Medulla oblongata (tissue), 1 donor: ENCODE data around the gene AGAP1.

Experiments
- DNase-seq: peaks from one replicate; pipeline ENCODE4 v3.0.0-alpha.2; 2015; ENCODE audit errors: extremely low spot score

AGAP1 gene

GRCh38 chr2:235710933-235711332, 217.1 kb downstream of the AGAP1 start:
- DNase-seq = no peak

- DNase-seq = peak; percentile 54
These were observed 217.7 kb downstream of the AGAP1 start for GRCh38 chr2:235711527-235711926.

DNA sequence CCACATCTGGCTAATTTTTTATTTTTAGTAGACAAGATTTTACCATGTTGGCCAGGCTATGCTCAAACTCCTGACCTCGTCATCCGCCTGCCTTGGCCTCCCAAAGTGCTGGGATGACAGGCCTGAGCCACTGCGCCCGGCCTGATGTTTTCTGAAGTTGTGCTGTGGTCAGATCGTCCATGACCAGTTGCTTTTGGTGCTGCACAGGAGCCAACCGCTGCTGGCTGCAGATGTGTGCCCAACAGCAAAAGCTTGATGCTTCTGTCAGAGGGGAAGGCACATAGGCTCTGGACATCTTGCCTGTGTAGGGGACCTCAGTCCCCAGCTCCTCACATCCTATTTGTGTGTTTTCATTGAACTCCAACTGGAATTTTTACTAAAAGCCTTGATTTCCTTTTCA, 218.3 kb downstream of the AGAP1 start:
- no peak for DNase-seq

DNA sequence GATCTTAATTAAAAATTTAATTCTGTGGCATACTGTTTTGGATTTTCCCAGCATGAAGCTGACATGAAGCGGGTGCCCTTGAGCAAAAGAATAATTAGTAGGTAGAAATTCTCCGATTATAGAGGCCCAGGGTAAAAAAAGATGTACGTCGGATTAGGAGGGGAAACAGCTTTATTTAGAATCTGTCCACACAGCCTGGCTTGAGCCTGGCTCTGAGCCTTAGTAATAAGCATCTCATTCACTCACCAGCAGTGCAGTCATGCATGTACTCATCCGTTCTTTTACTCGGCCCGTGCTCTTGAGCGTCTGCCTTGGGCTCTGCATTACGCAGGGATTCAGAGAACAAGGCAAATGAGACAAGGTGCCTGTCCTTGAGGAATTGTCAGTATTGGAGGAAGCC, 219.3 kb downstream of the AGAP1 start:
- peak; percentile 54 for DNase-seq

GRCh38 chr2:235715601-235716000, 221.8 kb downstream of the AGAP1 start:
- DNase-seq = no peak

DNA sequence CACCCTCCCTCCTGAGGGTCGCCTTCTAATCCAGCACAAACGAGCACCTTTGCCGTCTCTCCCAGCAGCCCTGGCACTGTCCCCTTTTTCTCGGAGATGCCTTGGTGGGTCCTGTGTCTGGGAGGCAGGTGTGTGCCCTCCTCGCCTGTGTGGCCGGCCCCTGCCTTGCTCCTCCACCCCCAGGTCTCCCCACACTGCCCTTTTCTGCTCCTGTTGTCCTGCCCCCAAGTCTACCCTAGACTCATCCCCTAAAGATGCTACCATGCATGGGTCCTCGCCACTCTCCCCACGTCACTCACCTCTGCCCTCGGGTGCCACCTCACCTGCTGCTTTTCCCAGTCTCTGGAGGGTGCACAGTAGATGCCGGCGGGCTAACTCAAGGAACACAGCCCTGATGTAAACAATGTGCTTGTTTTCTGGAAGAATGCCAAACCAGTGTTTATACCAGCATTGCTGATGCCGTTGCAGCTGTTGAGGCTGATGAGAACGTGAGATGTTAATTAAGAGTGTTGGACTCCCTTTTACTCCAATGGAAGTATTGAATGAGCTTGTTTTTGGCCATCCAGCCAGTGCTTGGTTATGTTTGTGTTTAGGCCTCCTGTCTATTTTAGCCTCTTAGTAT, 223.1 kb downstream of the AGAP1 start:
- peak; percentile 40 for DNase-seq

- DNase-seq = peak; percentile 60
These were observed 225.5 kb downstream of the AGAP1 start for GRCh38 chr2:235719146-235719942.

- no peak for DNase-seq
These were observed 227.8 kb downstream of the AGAP1 start for GRCh38 chr2:235721625-235722024.

GRCh38 chr2:235722869-235723268, 229.0 kb downstream of the AGAP1 start:
- no peak for DNase-seq

DNA sequence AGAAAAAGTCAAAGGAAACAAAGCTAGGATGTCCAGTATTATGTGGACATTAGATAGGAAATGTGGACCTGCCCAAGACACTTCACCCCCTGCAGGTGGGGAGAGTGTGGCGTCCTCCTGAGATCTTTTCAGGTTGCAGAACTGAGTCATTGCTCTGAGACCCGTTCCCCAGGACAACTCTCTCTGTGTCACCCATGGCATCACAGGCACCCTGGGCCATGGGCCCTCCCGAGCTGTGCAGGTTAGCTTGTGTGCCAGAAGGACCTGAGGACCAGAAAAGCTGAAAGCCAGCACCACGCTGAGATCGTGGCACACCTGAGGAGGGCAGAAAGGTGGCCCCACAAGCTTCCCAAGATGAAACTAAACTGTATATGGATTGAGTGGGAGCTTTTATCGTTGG, 229.5 kb downstream of the AGAP1 start:
- DNase-seq = no peak

- peak; percentile 64 for DNase-seq
These were observed 230.1 kb downstream of the AGAP1 start for GRCh38 chr2:235723811-235724465.

GRCh38 chr2:235725016-235725489, 231.2 kb downstream of the AGAP1 start:
- DNase-seq = peak; percentile 89

GRCh38 chr2:235725841-235726240, 232.0 kb downstream of the AGAP1 start:
- no peak for DNase-seq

GRCh38 chr2:235726554-235726953, 232.7 kb downstream of the AGAP1 start:
- no peak for DNase-seq

DNA sequence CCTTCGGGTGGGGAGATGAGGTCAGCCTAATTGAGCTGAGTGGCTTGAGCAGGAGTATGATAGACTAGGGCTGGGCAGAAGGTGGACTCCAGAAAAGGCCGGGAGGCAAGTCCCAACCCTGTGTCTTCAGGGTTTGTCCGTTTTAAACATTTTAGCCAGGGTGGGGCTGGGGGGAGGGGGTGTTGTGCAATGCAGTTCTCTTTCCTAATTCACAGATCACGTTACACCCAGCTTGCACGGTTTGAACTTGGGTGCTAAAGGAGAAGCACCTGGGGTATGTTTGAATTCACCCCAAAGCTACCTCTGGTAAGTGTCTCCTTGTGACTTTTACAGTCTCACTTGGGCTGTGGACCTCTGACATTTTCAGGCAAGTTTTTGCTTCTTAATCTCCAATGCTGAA, 233.3 kb downstream of the AGAP1 start:
- DNase-seq = no peak

DNA sequence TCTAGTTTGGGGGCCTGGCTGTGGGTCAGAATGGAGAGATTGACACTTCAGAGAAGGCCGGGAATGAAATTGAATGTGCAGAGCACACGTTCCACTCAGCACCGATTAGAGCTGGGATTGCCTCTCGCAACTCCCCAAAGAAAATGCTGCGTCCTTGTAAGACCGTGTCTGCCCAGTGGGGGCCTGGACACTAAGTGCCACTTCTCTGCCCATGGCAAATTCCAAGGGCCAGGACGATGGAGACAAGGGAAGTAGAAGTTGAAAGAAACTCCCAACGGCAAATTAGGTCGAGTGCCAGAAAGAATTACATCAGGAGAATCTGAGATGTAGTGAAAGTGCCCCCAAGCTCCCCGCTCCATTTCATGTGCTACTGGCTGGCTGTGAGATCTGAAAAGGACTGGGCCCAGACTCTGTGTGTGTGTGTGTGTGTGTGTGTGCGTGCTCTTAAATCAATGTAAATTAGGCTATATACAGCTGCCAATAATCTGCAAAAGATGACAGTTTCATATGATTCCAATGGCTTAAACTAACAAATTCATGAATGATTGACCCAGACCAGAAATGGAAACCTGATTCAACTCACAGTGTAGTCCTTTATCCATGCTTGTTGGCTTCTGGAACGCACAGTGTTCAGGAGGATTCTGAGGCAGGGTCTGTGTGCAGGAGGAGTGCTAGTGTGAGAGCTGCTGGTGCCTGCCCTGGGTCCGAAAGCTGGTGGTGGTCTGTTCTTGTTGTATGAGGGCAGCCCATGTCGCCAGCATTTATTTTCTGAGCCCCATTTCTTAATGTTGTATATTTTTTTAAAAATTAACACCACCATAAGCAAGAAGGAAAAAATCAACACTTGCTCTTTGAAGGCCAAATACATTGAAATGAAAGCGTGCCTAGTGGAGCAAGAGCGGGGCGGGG, 234.3 kb downstream of the AGAP1 start:
- no peak for DNase-seq

GRCh38 chr2:235728800-235729556, 235.1 kb downstream of the AGAP1 start:
- no peak for DNase-seq

GRCh38 chr2:235729557-235729947, 235.7 kb downstream of the AGAP1 start:
- no peak for DNase-seq

DNA sequence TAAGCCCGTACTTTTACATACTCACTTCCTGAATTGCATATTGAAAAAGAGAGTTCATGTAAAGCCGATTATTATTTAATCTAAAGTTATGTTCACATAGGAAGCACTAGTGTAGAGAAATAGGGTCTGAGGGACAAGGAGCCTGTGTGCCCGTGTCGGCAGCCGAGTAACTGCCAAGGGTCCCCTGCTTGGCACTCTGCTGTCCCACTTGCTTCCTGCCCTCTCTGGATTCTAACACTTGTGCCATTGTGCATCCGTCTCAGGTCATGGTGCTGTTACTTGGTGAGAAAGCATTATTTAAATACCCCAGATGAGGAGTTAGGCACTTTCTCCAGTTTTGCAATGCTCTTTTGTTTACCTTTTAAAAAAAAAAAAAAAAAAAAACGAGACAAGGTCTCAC, 236.3 kb downstream of the AGAP1 start:
- no peak for DNase-seq

DNA sequence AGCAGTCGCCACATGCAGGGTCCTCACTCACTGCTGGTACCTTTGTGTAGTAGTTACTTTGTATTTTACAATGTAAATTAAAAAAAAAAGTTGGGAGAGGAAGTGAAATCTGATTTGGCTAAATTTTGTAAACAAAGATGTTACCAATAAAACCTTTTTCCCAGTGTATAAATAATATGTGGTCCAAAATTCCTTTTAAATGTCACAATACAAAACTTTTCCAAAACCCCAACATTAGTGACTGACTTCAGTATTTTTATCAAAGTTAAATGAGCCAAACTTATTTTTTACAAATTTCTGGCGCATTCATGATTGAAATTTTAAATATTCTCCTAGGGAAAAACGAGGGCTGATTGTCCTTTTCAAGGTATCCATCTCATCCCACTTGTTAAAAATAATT, 239.9 kb downstream of the AGAP1 start:
- DNase-seq = no peak

GRCh38 chr2:235734168-235734567, 240.3 kb downstream of the AGAP1 start:
- no peak for DNase-seq
